ENCODE data around the gene RYK. TPM values are rescaled to one million over a fixed set of nuclear protein-coding genes. Genes with fewer than 3 reads are reported as not detected.
A peak's percentile ranks its signal among the peaks of the same experiment; 100 is the strongest.

RYK gene
- 1 to 10 TPM; 6.0 to 6.1 TPM for total RNA-seq

DNA sequence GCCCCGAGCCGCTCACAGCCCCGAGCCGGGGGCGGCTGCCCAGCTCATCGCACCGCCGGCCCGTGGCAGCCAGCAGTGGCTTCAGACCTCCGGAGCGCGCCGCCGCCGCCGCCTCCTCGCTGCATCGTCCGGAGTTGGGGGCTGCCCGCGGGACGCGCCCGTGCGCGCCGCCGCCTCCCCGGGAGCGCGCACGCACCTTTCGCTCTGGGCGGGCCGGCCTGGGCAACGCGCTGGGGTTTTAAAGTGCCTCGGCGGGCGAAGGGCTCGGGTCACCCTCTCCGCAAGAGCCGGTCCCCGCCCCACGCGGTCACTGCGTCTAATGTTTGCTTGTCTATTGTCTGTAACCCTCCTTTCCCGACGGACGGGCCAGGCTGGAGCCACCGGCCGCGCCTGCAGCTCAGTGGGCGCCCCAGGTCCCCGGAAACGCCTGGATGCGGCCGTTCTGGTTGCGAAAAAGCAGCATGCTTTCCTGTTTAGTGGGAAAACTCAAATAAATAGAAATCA lies at the start of gene RYK:
RYK (minus strand) TSS at position 143 of the 504 bp plus-strand sequence. CDS start 205 bp downstream, outside the sequence.
- H3K27ac Mint-ChIP-seq, result peak within 1 kb of the TSS; percentile 56
- peaks cover 28% of the 10 kb centered on the region for H3K4me1 Mint-ChIP-seq
- peaks cover 41% of the 10 kb centered on the region for H3K27me3 Mint-ChIP-seq
- DNase-seq, result peak; percentile 73
- H3K4me3 Mint-ChIP-seq, result peak within 1 kb of the TSS; percentile 86
- CTCF ChIA-PET, result no interaction called here
- no peaks in the 10 kb centered on the region for H3K9me3 Mint-ChIP-seq
- H3K36me3 Mint-ChIP-seq (ENCODE audit: low read depth), result peaks cover 3% of the 10 kb centered on the region
- POLR2A ChIA-PET, result interaction anchor here (0.6 to 2.5 kb wide), 5 partner anchors 8 to 237 kb away, joined by 3 to 11 read pairs (median 3); partner anchors contain the start of genes ANAPC13 and CEP63

DNA sequence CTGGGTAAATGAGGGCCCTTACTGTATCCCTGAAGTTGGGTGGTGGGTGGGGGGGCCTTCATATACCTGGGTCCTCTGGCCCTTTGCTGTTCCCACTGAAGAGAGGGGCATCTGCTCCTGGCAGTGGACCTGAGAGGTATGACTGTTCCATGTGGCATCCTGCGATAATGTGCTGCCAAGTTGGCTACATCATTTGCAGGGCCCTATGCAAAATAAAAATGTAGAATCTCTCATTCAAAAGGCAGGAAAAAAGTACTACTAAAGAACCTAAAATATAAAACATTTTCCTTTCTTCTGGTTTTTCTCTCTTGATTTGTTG lies 49.2 kb upstream of the RYK start:
- peaks cover 61% of the 10 kb centered on the region for H3K27me3 Mint-ChIP-seq
- peaks cover 5% of the 10 kb centered on the region for H3K9me3 Mint-ChIP-seq
- H3K4me1 Mint-ChIP-seq, result no peaks in the 10 kb centered on the region
- H3K27ac Mint-ChIP-seq, result no peak overlapping the region
- no peak for DNase-seq
- H3K4me3 Mint-ChIP-seq, result no peak overlapping the region
- H3K36me3 Mint-ChIP-seq (ENCODE audit: low read depth), result peaks cover 2% of the 10 kb centered on the region
- ChIA-PET POLR2A (no interaction called here), CTCF (interaction anchor here (1.3 kb wide), 1 partner anchor 191 kb away, joined by 3 read pairs; no protein-coding TSS in a partner anchor)

DNA sequence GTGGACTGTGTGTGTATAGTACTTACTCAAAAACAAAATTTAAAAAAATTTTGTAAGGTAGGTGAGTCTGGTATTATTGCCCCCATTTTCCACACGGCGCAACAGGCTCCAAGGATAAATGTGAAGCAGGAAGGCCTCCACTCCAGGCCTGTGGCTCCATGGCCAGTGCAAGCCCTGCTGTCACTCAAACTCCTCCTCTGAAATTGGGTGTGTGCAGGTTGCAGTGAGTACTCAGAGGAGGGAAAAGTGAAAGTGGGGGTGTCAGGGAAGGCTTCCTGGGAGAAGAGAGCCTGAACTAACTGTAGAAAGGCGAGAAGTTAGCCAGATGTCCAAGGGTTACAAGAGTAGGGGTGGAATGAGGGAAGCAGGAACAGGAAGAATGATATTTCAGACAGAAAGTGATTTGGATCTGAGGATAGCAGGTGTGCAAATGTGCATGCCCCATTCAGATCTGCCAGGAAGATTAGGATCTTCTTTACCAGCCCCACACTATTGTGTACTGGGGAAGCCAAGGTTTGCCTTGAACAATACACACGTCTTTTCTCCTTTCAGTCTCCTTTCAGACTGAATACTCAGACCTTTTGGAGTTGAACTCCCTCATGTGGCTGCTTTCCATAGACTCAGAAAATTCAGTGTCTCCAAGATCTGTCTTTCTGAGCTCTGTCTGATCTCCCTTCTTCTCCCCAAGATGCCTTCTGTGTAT lies 48.7 kb upstream of the RYK start:
- Mint-ChIP-seq H3K27me3 (peaks cover 55% of the 10 kb centered on the region), H3K4me1 (no peaks in the 10 kb centered on the region), H3K9me3 (peaks cover 5% of the 10 kb centered on the region), H3K36me3 (ENCODE audit: low read depth) (peaks cover 2% of the 10 kb centered on the region), H3K4me3 (no peak overlapping the region), H3K27ac (no peak overlapping the region)
- CTCF ChIA-PET, result interaction anchor here (1.3 kb wide), 1 partner anchor 192 kb away, joined by 3 read pairs; no protein-coding TSS in a partner anchor
- POLR2A ChIA-PET, result no interaction called here
- no peak for DNase-seq

DNA sequence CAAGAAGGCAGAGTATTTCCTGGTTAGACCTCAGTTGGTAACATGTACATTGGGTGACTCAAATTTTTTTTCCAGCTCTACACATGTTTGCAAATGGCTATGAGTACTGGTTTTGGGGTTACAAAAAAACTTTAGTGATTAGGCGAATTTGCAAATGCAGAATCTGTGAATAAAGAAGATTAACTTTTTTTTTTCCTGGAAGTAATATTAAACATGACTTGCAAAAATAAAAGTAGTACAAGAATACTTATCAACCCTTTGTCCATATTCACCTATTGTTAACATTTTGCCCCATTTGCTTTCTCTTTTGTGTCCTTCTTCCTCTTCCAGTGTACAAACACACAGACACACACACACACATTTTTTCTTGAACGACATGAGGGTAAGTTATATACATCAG lies 47.6 kb upstream of the RYK start:
- DNase-seq, result no peak
- Mint-ChIP-seq H3K4me1 (no peaks in the 10 kb centered on the region), H3K27me3 (peaks cover 45% of the 10 kb centered on the region), H3K9me3 (peaks cover 5% of the 10 kb centered on the region), H3K4me3 (no peak overlapping the region), H3K36me3 (ENCODE audit: low read depth) (peaks cover 2% of the 10 kb centered on the region), H3K27ac (no peak overlapping the region)
- POLR2A ChIA-PET, result no interaction called here
- CTCF ChIA-PET, result no interaction called here

DNA sequence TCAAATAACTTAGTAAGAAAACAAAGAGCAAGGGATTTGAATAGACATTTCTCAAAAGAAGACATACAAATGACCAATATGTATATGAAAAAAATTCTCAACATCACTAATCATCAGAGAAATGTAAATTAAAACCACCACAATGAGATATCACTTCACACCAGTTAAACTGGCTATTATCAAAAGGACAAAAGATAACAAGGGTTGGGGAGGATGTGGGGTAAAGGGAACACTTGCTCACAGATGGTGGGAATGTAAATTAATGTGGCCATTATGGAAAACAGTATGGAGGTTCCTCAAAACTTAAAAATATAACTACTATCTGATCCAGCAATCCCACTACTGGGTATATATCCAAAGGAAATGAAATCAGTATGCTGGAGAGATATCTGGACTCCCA lies 46.0 kb upstream of the RYK start:
- no peak overlapping the region for H3K4me3 Mint-ChIP-seq
- H3K27me3 Mint-ChIP-seq, result peaks cover 37% of the 10 kb centered on the region
- ChIA-PET CTCF (interaction anchor here (1.3 kb wide), 1 partner anchor 177 kb away, joined by 3 read pairs; no protein-coding TSS in a partner anchor), POLR2A (no interaction called here)
- DNase-seq, result no peak
- no peaks in the 10 kb centered on the region for H3K4me1 Mint-ChIP-seq
- H3K27ac Mint-ChIP-seq, result no peak overlapping the region
- H3K36me3 Mint-ChIP-seq (ENCODE audit: low read depth), result peaks cover 2% of the 10 kb centered on the region
- peaks cover 5% of the 10 kb centered on the region for H3K9me3 Mint-ChIP-seq

DNA sequence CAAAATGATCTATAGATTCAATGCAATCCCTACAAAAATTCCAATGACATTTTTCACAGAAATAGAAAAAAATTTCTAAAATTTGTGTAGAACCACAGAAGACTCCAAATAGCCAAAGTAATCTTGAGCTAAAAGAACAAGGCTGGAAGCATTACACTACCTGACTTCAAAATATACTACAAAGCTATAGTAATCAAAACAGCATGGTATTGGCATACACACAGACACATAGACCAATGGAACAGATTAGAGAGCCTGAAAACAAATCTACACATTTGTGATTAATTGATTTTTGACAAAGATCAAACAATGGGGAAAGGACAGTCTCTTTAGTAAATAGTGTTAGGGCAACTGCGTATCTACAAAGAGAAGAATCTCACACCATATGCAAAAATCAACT lies 45.3 kb upstream of the RYK start:
- no peak overlapping the region for H3K4me3 Mint-ChIP-seq
- ChIA-PET CTCF (interaction anchor here (1.3 kb wide), 1 partner anchor 178 kb away, joined by 3 read pairs; no protein-coding TSS in a partner anchor), POLR2A (no interaction called here)
- H3K27ac Mint-ChIP-seq, result no peak overlapping the region
- peaks cover 39% of the 10 kb centered on the region for H3K27me3 Mint-ChIP-seq
- H3K4me1 Mint-ChIP-seq, result no peaks in the 10 kb centered on the region
- DNase-seq, result no peak
- H3K9me3 Mint-ChIP-seq, result peaks cover 5% of the 10 kb centered on the region
- peaks cover 2% of the 10 kb centered on the region for H3K36me3 Mint-ChIP-seq (ENCODE audit: low read depth)

DNA sequence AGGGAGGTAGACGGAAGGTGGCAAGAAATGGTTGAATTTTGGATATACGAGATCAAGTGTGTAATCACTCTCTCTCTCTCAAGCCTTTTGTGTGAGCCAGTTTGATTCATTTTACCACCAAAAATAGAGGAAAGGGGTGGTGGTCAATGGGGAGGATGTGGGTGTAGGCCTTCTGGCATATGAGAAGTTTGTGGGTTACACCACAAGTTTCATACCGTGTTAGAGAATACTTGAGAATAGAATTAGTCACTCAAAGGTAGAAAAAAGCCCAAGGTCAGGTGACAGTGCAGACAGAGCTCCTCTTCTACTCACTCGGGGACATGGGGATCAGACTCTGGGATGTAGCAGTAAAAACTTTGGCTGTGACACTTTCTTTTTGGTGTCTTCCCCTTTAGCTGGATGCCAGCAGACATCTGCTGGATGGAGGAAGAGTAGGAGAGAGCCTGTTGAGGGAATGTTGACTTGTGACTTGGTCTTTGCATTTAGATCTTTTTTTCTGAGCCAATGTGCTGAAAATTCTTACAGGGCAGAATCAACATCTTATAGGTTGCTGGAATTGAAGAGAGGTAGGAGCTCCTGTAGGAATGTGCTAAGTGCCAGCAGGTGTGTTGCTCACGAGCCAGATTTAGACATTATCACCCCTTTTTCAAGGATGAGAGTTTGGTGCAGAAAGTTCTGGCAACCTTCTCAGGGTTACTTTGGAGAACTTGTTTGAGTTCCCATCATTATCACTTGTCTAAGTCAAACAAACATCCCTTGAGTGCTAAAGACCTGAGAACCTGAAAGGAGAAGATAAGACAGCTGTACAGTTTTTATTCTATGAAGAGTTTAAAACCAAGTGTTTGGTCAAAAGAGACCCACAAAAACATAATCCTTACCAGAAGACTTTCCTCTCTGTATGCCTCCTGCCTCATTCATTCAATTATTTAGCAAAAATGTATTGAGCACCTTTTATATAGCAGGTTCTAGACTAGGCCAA lies 43.9 kb upstream of the RYK start:
- DNase-seq, result peak; percentile 82
- Mint-ChIP-seq H3K36me3 (ENCODE audit: low read depth) (peaks cover 2% of the 10 kb centered on the region), H3K9me3 (peaks cover 5% of the 10 kb centered on the region), H3K4me3 (no peak overlapping the region), H3K4me1 (no peaks in the 10 kb centered on the region), H3K27ac (no peak overlapping the region), H3K27me3 (peaks cover 43% of the 10 kb centered on the region)
- POLR2A ChIA-PET, result interaction anchor here (0.6 to 2.3 kb wide), 3 partner anchors 8 to 723 kb away, joined by 3 to 6 read pairs (median 3); partner anchors contain the start of genes ANAPC13 and CEP63
- CTCF ChIA-PET, result interaction anchor here (0.6 to 1.8 kb wide), 4 partner anchors 14 to 179 kb away, joined by 3 to 6 read pairs (median 3); no protein-coding TSS in a partner anchor

DNA sequence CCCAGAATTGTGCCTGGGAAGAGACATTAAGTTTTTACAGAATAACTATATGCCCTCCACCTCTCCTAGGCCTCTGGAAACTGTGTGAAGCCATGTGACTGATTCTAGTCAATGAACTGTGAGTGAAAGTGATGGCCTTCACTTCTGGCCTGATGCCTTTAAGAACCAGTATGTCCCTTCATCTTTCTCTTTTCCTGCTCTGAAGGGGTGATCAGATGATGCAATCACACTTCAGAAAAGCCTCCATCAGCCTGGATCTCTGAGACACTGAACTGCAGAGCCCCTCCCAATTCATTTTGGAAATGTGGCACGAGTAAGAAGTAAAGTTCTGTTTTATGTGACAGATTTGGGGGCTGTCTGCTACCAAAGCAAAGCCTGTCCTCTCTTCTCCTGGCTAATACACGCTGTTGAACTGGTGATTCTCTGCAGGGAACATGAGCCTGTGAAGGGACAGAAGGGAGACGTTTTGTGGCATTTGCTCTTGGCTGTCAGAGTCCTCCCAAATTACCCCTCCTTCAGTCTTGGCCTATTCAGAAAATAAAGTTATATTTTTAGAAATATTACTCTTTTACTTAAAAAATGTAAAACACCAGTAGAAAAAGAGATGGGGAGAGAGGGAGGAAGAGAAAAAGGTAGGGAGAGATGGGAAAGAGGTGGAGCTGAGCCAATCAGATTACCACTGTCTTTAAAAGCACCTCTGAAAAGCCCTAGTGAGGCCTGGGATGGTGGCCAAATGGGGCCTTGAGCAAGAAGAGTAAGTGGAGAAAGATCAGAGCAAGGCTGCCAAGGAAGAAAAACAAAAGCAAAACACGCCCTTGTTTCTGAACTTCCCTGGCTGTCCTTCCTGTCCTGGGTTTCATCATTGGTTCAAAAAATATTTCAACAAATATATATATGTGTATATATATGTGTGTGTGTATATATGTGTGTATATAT lies 40.9 kb upstream of the RYK start:
- H3K9me3 Mint-ChIP-seq, result peaks cover 5% of the 10 kb centered on the region
- H3K36me3 Mint-ChIP-seq (ENCODE audit: low read depth), result peaks cover 2% of the 10 kb centered on the region
- no peaks in the 10 kb centered on the region for H3K4me1 Mint-ChIP-seq
- peaks cover 51% of the 10 kb centered on the region for H3K27me3 Mint-ChIP-seq
- H3K4me3 Mint-ChIP-seq, result no peak overlapping the region
- CTCF ChIA-PET, result no interaction called here
- POLR2A ChIA-PET, result no interaction called here
- H3K27ac Mint-ChIP-seq, result no peak overlapping the region
- no peak for DNase-seq

DNA sequence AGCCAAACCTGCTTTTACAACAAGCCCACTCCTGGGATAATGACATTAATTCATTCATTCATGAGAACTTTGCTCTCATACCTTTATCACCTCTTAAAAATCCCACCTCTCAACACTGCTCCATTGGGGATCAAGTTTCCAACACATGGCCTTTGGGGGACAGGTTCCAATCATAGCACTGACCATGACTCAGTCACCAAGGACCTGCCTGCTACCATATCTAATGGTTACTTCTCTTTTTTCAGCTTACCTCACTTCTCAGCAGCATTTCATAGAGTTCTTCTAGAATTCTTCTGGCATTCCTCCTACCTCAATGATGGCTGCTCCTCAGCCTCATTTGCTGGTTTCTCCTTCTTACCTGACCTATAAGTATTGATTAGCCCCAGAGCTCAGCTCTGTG lies 36.9 kb upstream of the RYK start:
- ChIA-PET POLR2A (no interaction called here), CTCF (no interaction called here)
- H3K4me1 Mint-ChIP-seq, result no peaks in the 10 kb centered on the region
- no peak for DNase-seq
- no peaks in the 10 kb centered on the region for H3K36me3 Mint-ChIP-seq (ENCODE audit: low read depth)
- H3K27me3 Mint-ChIP-seq, result peaks cover 60% of the 10 kb centered on the region
- H3K4me3 Mint-ChIP-seq, result no peak overlapping the region
- H3K9me3 Mint-ChIP-seq, result no peaks in the 10 kb centered on the region
- H3K27ac Mint-ChIP-seq, result no peak overlapping the region

DNA sequence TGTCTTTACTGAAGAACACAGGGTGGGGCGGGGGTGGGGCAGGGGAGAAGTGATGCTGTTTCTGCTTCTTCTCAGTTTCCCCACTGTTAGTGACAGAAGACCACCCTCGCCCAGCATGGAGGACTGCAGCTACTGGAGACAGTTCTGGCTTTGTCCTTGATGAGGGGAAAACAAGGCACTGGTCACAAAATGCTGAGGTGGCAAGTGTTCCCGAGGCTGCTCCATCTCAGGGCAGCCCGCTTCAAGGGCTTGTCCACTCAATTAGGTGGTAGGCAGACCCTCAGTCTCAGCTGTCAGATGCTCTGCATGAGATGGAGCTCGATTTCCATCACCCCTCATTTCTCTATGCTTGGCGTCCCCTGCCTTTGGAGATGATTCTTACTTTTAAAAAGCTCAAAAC lies 33.8 kb upstream of the RYK start:
- Mint-ChIP-seq H3K36me3 (ENCODE audit: low read depth) (no peaks in the 10 kb centered on the region), H3K9me3 (no peaks in the 10 kb centered on the region), H3K27ac (no peak overlapping the region), H3K27me3 (peaks cover 66% of the 10 kb centered on the region), H3K4me3 (no peak overlapping the region), H3K4me1 (no peaks in the 10 kb centered on the region)
- no peak for DNase-seq
- ChIA-PET CTCF (no interaction called here), POLR2A (no interaction called here)

DNA sequence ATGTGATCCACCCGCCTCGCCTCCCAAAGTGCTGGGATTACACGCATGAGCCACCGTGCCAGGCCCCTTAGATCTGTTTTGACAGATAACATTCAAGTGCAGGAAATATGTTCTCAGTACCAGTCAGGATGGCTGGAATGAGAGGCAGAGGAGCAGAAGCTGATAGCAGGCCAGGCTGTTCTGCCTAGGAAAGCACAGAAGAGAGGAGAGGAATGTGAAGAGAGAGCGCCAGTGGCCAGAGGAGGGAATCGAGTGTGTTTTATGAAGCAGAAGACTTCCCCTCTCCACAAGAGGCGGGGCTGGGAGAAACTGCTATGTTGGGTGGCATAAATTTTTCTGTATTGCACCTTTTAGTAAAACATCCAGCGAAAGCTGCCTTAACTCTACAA lies 32.0 kb upstream of the RYK start:
- Mint-ChIP-seq H3K27ac (no peak overlapping the region), H3K9me3 (no peaks in the 10 kb centered on the region), H3K27me3 (peaks cover 57% of the 10 kb centered on the region), H3K4me1 (no peaks in the 10 kb centered on the region), H3K4me3 (no peak overlapping the region), H3K36me3 (ENCODE audit: low read depth) (no peaks in the 10 kb centered on the region)
- DNase-seq, result no peak
- ChIA-PET CTCF (no interaction called here), POLR2A (no interaction called here)

DNA sequence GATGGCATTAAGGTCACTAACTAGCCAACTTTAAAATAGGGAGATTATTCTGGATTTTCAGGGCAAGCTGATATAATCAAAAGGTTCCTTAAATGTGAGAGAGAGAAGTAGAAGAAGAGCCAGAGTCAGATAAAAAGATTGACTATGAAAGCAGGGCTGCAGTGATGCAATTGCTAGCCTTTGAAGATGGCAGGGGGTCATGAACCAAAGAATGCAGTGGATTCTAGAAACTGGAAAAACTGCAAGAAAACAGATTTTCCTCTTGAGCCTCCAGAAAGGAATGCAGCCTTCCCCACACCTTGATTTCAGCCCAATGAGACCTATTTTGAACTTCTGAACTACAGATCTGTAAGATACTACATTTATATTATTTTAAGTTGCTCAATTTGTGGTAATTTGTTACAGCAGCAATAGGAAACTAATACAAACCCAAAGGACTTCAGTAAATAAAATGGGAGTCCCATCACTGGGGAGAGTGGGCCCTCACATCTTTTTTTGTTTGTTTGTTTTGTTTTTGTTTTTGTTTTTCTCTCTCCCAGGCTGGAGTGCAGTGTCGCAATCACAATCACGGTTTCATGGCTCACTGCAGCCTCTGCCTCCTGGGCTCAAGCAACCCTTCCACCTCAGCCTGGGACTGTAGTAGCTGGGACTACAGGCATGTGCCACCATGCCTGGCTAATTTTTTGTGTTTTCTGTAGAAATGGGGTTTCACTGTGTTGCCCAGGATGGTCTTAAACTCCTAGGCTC lies 31.4 kb upstream of the RYK start:
- Mint-ChIP-seq H3K27me3 (peaks cover 57% of the 10 kb centered on the region), H3K4me3 (no peak overlapping the region), H3K4me1 (no peaks in the 10 kb centered on the region), H3K36me3 (ENCODE audit: low read depth) (no peaks in the 10 kb centered on the region), H3K27ac (no peak overlapping the region), H3K9me3 (no peaks in the 10 kb centered on the region)
- POLR2A ChIA-PET, result no interaction called here
- no peak for DNase-seq
- CTCF ChIA-PET, result no interaction called here
